Neuronal stem cell (in vitro differentiated cells): ENCODE data around the gene DOCK9.

Experiments
- DNase-seq: peaks from one replicate; pipeline ENCODE4 v3.0.0-alpha.2; 2013; ENCODE audit warnings: low spot score
- H2AFZ ChIP-seq: one replicate; pipeline ENCODE4 v1.6.1; 2013; ENCODE audit warnings: mild to moderate bottlenecking, low read length, inconsistent platforms
- H2AK5ac ChIP-seq: 2 replicates; pipeline ENCODE4 v1.6.1; 2013; ENCODE audit warnings: low read depth, mild to moderate bottlenecking, inconsistent platforms, low read length, moderate library complexity, mixed read lengths
- H2BK120ac ChIP-seq: 2 replicates; pipeline ENCODE4 v1.6.1; 2013; ENCODE audit warnings: low read depth, mild to moderate bottlenecking, inconsistent platforms, low read length, moderate library complexity, mixed read lengths
- H2BK12ac ChIP-seq: one replicate; pipeline ENCODE4 v1.6.1; 2013; ENCODE audit warnings: low read length, inconsistent platforms
- H2BK15ac ChIP-seq: 2 replicates; pipeline ENCODE4 v1.6.1; 2013; ENCODE audit warnings: mild to moderate bottlenecking, low read length, inconsistent platforms, mixed read lengths
- H2BK5ac ChIP-seq: one replicate; pipeline ENCODE4 v1.6.1; 2013; ENCODE audit warnings: inconsistent platforms, mild to moderate bottlenecking, low read length, moderate library complexity
- H3K14ac ChIP-seq: one replicate; pipeline ENCODE4 v1.6.1; 2013; ENCODE audit warnings: low read length, inconsistent platforms
- H3K18ac ChIP-seq: 2 replicates; pipeline ENCODE4 v1.6.1; 2013; ENCODE audit warnings: low read length, inconsistent platforms
- H3K23ac ChIP-seq: 2 replicates; pipeline ENCODE4 v1.6.1; 2013; ENCODE audit warnings: low read depth, mild to moderate bottlenecking, mixed read lengths, low read length, inconsistent platforms; ENCODE audit not compliant: poor library complexity
- H3K27ac ChIP-seq: replicated peaks from 3 replicates; pipeline ENCODE4 v1.5.1; 2013; ENCODE audit warnings: low read length, inconsistent platforms
- H3K27me3 ChIP-seq, 3 experiments: 2 replicates each; pipeline ENCODE4 v1.6.1; 2013; ENCODE audit warnings: low read length in 3 of 3, mild to moderate bottlenecking in 2 of 3, inconsistent platforms in 1 of 3, low read depth in 1 of 3, mixed read lengths in 1 of 3, moderate library complexity in 1 of 3; ENCODE audit not compliant: control insufficient read depth in 3 of 3, insufficient read depth in 3 of 3
- H3K36me3 ChIP-seq, 2 donors: replicated peaks in 1 of 2; 2 replicates each; pipeline ENCODE4 v1.6.1; 2013; ENCODE audit warnings: low read length in 2 of 2; ENCODE audit not compliant: control insufficient read depth in 2 of 2, insufficient read depth in 2 of 2
- H3K4ac ChIP-seq: 2 replicates; pipeline ENCODE4 v1.6.1; 2013; ENCODE audit warnings: inconsistent platforms, mild to moderate bottlenecking, low read length, moderate library complexity
- H3K4me1 ChIP-seq, 2 donors: 1 replicate in 1 of 2; 2 replicates in 1 of 2; pipeline ENCODE4 v1.6.1; 2013; ENCODE audit warnings: low read length in 2 of 2, low read depth in 1 of 2; ENCODE audit not compliant: control insufficient read depth in 2 of 2, insufficient read depth in 1 of 2
- H3K4me2 ChIP-seq: one replicate; pipeline ENCODE4 v1.6.1; 2013; ENCODE audit warnings: mild to moderate bottlenecking, low read length, inconsistent platforms; ENCODE audit not compliant: insufficient read depth, poor library complexity, severe bottlenecking
- H3K4me3 ChIP-seq, 2 donors: 2 replicates each; pipeline ENCODE4 v1.5.1; 2013; ENCODE audit warnings: low read length in 2 of 2, mild to moderate bottlenecking in 2 of 2, inconsistent platforms in 1 of 2, moderate library complexity in 1 of 2
- H3K79me1 ChIP-seq: one replicate; pipeline ENCODE4 v1.6.1; 2013; ENCODE audit warnings: low read depth, mild to moderate bottlenecking, inconsistent platforms, low read length, moderate library complexity
- H3K9ac ChIP-seq: one replicate; pipeline ENCODE4 v1.6.1; 2013; ENCODE audit warnings: mild to moderate bottlenecking, low read depth, low read length, inconsistent platforms; ENCODE audit not compliant: poor library complexity
- H3K9me3 ChIP-seq, 2 donors: replicated peaks in 1 of 2; 2 replicates each; pipeline versions ENCODE3 to v1.6.1; 2013; ENCODE audit warnings: low read length in 2 of 2, mild to moderate bottlenecking in 2 of 2, inconsistent platforms in 1 of 2, low read depth in 1 of 2, mixed read lengths in 1 of 2, moderate library complexity in 1 of 2; ENCODE audit not compliant: control insufficient read depth in 2 of 2, insufficient read depth in 1 of 2
- H4K8ac ChIP-seq: one replicate; pipeline ENCODE4 v1.6.1; 2013; ENCODE audit warnings: low read depth, mild to moderate bottlenecking, inconsistent platforms, low read length, moderate library complexity
- H4K91ac ChIP-seq: one replicate; pipeline ENCODE4 v1.6.1; 2013; ENCODE audit warnings: low read length, low read depth, mild to moderate bottlenecking, inconsistent platforms; ENCODE audit not compliant: poor library complexity
- WGBS, 2 donors: extraction: QIAGEN DNeasy Blood & Tissue Kit; methylation state at CpG; one replicate each; pipeline ENCODE4 v1.1.7; 2013; ENCODE audit warnings: missing lambda C conversion rate in 2 of 2, mixed read lengths in 1 of 2; ENCODE audit not compliant: insufficient read length in 2 of 2, insufficient replicate concordance in 1 of 2; ENCODE audit errors: extremely low coverage in 2 of 2; 5-methylcytosine and 5-hydroxymethylcytosine counted together

Gene DOCK9

GRCh38 chr13:98965325-98965724, 12.5 kb downstream of the DOCK9 start:
- no CpG with 5 or more reads among the region's 2 CpGs for WGBS, 2 donors
- H3K27me3 ChIP-seq, result no peaks in the 10 kb centered on the region

GRCh38 chr13:98963917-98964316, 13.9 kb downstream of the DOCK9 start:
- Histone ChIP-seq H2BK12ac (no peak overlapping the region), H4K91ac (no peak overlapping the region), H2AFZ (no peak overlapping the region), H3K9ac (no peak overlapping the region), H3K23ac (no peak overlapping the region), H3K9me3 (no peaks in the 10 kb centered on the region), H3K36me3 (no peaks in the 10 kb centered on the region), H3K79me1 (no peaks in the 10 kb centered on the region), H2BK120ac (no peak overlapping the region), H3K18ac (no peak overlapping the region), H2BK5ac (no peak overlapping the region), H3K4ac (no peak overlapping the region), H3K4me1 (peaks cover 0 to 8% of the 10 kb centered on the region in 2 donors), H3K4me2 (no peak overlapping the region), H3K14ac (no peak overlapping the region), H3K27ac (no peak overlapping the region), H3K4me3 (no peak overlapping the region), H2BK15ac (no peak overlapping the region), H3K27me3 (no peaks in the 10 kb centered on the region), H4K8ac (no peak overlapping the region), H2AK5ac (no peak overlapping the region)
- DNase-seq, result no peak
- no CpG with 5 or more reads among the region's 2 CpGs for WGBS, 2 donors

More at GRCh38 chr13:98965325-98965724, 12.5 kb downstream of the DOCK9 start:
- H3K4me2 ChIP-seq, result no peak overlapping the region
- H3K4me3 ChIP-seq, result no peak overlapping the region
- no peak overlapping the region for H2BK15ac ChIP-seq
- H3K9ac ChIP-seq, result no peak overlapping the region
- no peak overlapping the region for H4K91ac ChIP-seq
- no peak overlapping the region for H2BK5ac ChIP-seq
- H2AK5ac ChIP-seq, result no peak overlapping the region
- no peak overlapping the region for H2AFZ ChIP-seq
- H3K27ac ChIP-seq, result no peak overlapping the region
- no peak overlapping the region for H3K4ac ChIP-seq
- no peak overlapping the region for H4K8ac ChIP-seq
- H3K18ac ChIP-seq, result no peak overlapping the region
- no peaks in the 10 kb centered on the region for H3K9me3 ChIP-seq
- no peaks in the 10 kb centered on the region for H3K79me1 ChIP-seq
- no peak for DNase-seq
- H2BK12ac ChIP-seq, result no peak overlapping the region
- peaks cover 0 to 5% of the 10 kb centered on the region in 2 donors for H3K4me1 ChIP-seq
- no peaks in the 10 kb centered on the region for H3K36me3 ChIP-seq
- H2BK120ac ChIP-seq, result no peak overlapping the region
- H3K23ac ChIP-seq, result no peak overlapping the region
- H3K14ac ChIP-seq, result no peak overlapping the region

DNA sequence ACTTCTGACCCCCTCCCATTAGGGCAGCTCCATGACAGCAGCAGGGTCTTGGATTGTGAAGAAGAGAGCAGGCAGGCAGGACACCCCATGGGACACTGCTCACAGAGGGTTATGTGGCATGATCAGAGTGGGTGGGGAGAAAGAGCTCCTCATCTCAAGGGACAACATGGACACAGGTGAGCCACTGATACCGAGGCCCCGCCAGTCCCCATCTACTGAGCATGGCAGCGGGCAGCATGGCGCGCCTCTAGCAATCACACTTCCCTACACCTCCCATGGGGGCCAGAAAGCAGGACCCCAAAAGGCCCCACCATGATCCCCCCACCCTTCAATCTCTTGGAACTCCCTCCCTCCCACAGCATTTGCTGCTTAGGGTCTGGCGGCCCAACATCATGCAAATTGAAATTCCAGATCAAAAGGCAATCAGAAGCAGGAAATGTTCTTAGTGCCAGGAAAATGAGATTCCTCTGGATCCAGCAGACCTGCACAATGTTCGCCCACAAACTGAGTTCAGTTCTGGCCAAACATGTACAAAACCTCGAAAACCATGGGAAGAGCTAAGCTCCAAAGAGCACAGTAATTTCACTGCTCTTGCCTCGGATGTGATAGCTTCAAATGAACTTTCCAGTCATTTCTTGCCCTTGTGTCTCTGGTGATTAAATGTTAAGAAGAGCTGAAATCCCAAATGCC, 14.8 kb downstream of the DOCK9 start:
- Histone ChIP-seq H2BK12ac (no peak overlapping the region), H4K8ac (no peak overlapping the region), H2BK5ac (no peak overlapping the region), H4K91ac (no peak overlapping the region), H2AFZ (no peak overlapping the region), H3K4me3 (no peak overlapping the region), H3K4me2 (no peak overlapping the region), H3K23ac (no peak overlapping the region), H3K14ac (no peak overlapping the region), H2BK120ac (no peak overlapping the region), H3K9me3 (no peaks in the 10 kb centered on the region), H3K18ac (no peak overlapping the region), H3K4ac (no peak overlapping the region), H3K36me3 (no peaks in the 10 kb centered on the region), H3K4me1 (peaks cover 0 to 8% of the 10 kb centered on the region in 2 donors), H2BK15ac (no peak overlapping the region), H3K27ac (no peak overlapping the region), H3K79me1 (no peaks in the 10 kb centered on the region), H2AK5ac (no peak overlapping the region), H3K27me3 (no peaks in the 10 kb centered on the region), H3K9ac (no peak overlapping the region)
- WGBS, 2 donors, result no CpG with 5 or more reads among the region's 9 CpGs
- no peak for DNase-seq

DNA sequence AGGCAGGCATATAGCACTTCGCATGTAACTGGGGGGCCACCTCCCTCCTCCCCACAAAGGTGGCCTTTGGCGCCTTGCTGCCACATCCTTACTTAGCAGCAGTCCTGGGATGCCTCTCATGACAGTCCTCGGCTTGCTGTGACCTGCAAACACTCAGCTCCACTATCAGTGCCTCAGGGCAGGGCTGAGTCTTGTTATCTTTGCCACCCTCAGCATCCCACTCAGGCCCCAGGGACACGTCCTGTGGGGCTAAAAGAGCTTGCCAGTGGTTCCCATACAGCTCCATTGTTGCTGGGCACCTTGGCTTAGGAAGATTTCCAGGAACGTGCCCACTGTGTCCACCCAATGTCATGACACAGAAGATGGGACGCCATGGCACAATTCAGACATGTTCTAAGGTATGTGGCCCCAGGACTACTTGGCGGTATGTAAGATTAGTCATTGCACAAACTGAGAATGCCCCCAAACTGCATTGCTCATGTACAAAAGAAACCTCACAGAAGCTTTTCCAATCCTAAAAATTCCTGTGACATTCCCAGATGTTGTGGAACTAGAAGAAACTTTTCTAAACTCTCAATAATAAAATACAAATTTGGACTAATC, 16.3 kb downstream of the DOCK9 start:
- peak overlapping the region; percentile 21 for H2BK120ac ChIP-seq
- no peak overlapping the region for H3K9ac ChIP-seq
- no peak for DNase-seq
- H2BK12ac ChIP-seq, result no peak overlapping the region
- H3K27ac ChIP-seq, result no peak overlapping the region
- peak overlapping the region; percentile 33 for H2AK5ac ChIP-seq
- H3K79me1 ChIP-seq, result no peaks in the 10 kb centered on the region
- H3K4me3 ChIP-seq, result no peak overlapping the region
- H3K9me3 ChIP-seq, result no peaks in the 10 kb centered on the region
- H2AFZ ChIP-seq, result no peak overlapping the region
- H2BK15ac ChIP-seq, result peak overlapping the region; percentile 20
- no peaks in the 10 kb centered on the region for H3K36me3 ChIP-seq
- no peak overlapping the region for H2BK5ac ChIP-seq
- no peak overlapping the region for H4K91ac ChIP-seq
- H3K18ac ChIP-seq, result peak overlapping the region; percentile 21
- no peak overlapping the region for H3K4ac ChIP-seq
- H3K14ac ChIP-seq, result no peak overlapping the region
- no CpG with 5 or more reads among the region's 7 CpGs for WGBS, 2 donors
- H3K23ac ChIP-seq, result no peak overlapping the region
- H4K8ac ChIP-seq, result no peak overlapping the region
- no peaks in the 10 kb centered on the region for H3K27me3 ChIP-seq
- H3K4me1 ChIP-seq, result peaks cover 0 to 8% of the 10 kb centered on the region in 2 donors
- no peak overlapping the region for H3K4me2 ChIP-seq
